ENCODE measurements around the gene RIMS4. TPM values are rescaled to one million over a fixed set of nuclear protein-coding genes. Genes with fewer than 3 reads are reported as not detected.
A peak's percentile ranks its signal among the peaks of the same experiment; 100 is the strongest.

The RIMS4 gene
- total and polyA plus RNA-seq, 7 experiments from 2014 or later, result not detected

DNA sequence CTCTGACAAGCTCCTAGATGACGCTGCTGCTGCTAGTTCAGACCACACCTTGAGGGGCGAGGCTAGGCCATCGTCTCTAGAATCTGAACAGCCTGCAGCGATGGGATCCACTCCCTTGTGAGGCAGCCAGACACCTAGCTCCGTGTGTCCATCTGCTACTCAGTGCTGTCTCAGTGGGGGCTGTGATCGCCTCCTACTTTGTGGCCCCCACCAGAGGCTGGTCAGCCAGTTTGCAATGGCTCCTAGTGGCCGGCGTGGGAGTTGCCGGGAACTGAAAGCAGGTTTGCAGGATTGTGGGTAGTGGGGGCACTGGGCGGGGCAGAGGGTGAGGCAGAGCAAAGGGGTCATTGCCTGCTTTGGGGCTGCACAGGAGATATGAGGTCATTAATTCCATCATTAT lies 92.4 kb downstream of the RIMS4 start:
- H3K9me3 Mint-ChIP-seq, result no peaks in the 10 kb centered on the region
- ChIA-PET CTCF (no interaction called here), POLR2A (no interaction called here)
- no peak overlapping the region for H3K27ac Mint-ChIP-seq
- H3K27ac ChIP-seq (ENCODE audit: low read depth, low read length), result no peak overlapping the region
- no peaks in the 10 kb centered on the region for H3K4me1 Mint-ChIP-seq
- H3K27me3 Mint-ChIP-seq, result peaks cover 0 to 5% (median 0%) of the 10 kb centered on the region in 5 donors
- no peaks in the 10 kb centered on the region for H3K36me3 ChIP-seq (ENCODE audit: control insufficient read depth in 2 of 3, insufficient read depth in 3 of 3, low read length in 3 of 3)
- intact Hi-C loops (cut with micrococcal nuclease), result no loop called here
- no peaks in the 10 kb centered on the region for H3K36me3 Mint-ChIP-seq
- no peaks in the 10 kb centered on the region for H3K9me3 ChIP-seq (ENCODE audit: control insufficient read depth in 2 of 3, low read length in 3 of 3)
- no peak overlapping the region for H3K4me3 Mint-ChIP-seq
- no peaks in the 10 kb centered on the region for H3K4me1 ChIP-seq (ENCODE audit: control insufficient read depth in 2 of 2, insufficient read depth in 2 of 2, low read length in 2 of 2)
- no peak overlapping the region for H3K4me3 ChIP-seq (ENCODE audit: low read length)
- ATAC-seq, result no peak
- no peak for DNase-seq
- no peaks in the 10 kb centered on the region for H3K27me3 ChIP-seq (ENCODE audit: control insufficient read depth in 2 of 2, insufficient read depth in 2 of 2, low read length in 2 of 2)

DNA sequence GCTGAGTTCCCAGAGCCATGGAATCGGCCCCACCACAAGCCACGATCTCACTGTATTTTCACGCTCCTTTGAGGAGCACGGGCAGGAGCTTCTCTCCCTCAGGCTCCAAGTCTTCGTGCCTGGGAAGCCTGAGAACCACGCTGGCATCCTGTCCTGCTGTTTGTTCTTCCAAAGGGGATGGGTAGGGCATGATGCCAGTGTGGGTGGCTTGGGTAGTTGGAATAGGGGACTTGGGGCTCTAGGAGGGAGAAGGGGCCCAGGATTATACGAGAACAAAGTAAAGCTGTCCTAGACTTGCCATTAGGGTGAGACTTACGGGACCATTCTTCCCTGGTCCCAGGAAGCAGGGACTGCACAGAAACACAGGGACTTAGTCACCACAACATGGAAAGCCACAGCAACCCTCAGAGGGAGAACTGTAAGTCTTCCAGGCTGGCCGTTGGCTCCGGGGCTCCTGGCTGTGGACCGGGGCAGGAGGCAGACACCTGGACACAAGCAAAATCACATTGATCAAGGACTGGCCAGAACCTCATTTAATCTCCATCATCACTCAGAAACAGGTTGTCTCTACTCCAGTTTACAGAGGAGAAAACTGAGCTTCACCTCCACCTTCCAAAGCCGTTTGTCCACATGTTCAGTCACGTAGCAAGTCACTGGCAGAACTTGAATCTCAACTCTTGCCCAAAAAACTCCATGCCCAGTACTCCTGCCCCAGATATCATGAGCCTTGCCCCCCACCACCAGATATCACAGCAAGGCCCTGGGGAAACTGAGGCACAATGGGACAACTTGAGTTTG lies 93.8 kb downstream of the RIMS4 start:
- Mint-ChIP-seq H3K4me1 (no peaks in the 10 kb centered on the region), H3K9me3 (no peaks in the 10 kb centered on the region), H3K4me3 (no peak overlapping the region), H3K27me3 (peaks cover 0 to 8% (median 0%) of the 10 kb centered on the region in 5 donors), H3K36me3 (no peaks in the 10 kb centered on the region), H3K27ac (peak overlapping the region in 1 of 9 donors; percentile 30)
- CTCF ChIA-PET, result no interaction called here
- Histone ChIP-seq H3K4me1 (ENCODE audit: control insufficient read depth in 2 of 2, insufficient read depth in 2 of 2, low read length in 2 of 2) (no peaks in the 10 kb centered on the region), H3K36me3 (ENCODE audit: control insufficient read depth in 2 of 3, insufficient read depth in 3 of 3, low read length in 3 of 3) (no peaks in the 10 kb centered on the region), H3K4me3 (ENCODE audit: low read length) (no peak overlapping the region), H3K27me3 (ENCODE audit: control insufficient read depth in 2 of 2, insufficient read depth in 2 of 2, low read length in 2 of 2) (no peaks in the 10 kb centered on the region), H3K27ac (ENCODE audit: low read depth, low read length) (no peak overlapping the region), H3K9me3 (ENCODE audit: control insufficient read depth in 2 of 3, low read length in 3 of 3) (no peaks in the 10 kb centered on the region)
- ATAC-seq (no peak), DNase-seq (no peak)
- POLR2A ChIA-PET, result interaction anchor here (0.6 kb wide), 1 partner anchor 45 kb away, joined by 3 read pairs; no protein-coding TSS in a partner anchor
- intact Hi-C loops (cut with micrococcal nuclease), result no loop called here

DNA sequence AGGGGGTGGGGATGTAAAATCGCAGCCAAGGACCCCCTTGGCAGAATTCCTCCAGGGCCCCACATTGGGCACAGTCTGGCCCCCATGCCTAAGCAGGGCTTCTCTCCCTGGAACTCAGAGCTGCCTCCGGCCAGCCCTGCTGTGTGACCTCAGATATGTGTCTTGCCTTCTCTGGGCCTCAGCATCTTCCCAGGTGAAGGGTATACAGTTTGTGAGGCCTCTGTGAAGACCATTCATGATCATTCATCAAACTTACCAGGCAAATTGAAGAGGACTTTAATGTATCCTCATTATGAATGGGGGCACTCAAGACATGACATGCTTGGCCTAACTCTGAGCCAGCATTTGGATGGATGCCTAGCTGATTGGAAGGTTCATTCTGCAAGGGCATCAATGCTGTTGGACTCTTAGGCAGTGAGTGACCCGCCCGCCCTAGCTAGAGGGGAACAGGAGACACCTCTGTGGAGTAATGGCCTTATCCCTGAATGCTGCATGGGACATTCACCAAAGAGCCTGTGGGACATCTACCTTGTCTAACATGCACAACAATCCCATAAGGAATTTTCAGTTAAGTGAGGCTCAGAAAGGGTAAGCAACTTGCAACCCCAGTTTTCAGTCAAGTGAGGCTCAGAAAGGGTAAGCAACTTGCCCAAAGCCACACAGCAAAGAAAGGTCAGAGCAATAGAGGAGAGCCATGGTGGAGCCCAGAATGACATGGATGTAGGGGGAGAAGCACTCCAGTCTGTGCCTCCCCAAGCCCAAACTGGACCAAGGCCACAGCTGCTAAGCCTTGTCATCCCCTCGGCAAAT lies 94.6 kb downstream of the RIMS4 start:
- POLR2A ChIA-PET, result no interaction called here
- Mint-ChIP-seq H3K36me3 (no peaks in the 10 kb centered on the region), H3K4me3 (no peak overlapping the region)

DNA sequence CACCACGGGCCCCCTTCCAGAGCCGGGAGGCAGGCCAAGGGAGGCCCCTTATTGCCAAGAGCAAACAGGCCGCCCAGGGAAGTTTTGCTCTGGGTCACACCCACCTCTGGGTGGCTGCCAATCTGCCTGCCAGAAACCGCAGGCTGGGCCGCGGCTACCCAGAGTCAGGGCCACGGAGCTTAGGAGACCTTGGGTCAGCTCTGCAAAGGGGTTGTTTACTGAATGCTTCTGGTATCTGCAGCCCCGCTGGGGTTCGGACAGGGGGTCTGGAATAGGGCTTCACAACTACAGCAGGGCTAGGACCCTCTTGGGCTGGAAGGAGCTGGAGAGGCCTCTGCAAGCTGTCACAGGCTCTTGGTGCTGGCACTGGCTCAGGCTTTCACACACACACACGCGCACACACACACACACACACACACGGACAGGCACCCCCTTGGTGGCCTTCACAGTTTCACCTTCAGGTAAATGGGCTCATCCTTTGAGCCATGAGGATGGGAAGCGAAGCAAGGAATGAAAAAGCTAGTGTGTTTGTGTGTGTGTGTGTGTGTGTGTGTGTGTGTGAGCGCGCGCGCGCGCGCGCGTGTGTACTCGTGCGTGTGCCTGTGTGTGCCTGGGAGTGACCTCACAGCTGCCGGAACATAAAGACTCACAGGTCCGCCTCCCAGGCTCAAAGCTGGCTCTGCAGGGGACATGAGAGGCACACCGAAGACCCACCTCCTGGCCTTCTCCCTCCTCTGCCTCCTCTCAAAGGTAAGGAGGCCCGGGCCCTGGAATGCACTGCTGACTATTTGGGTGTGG lies 95.4 kb downstream of the RIMS4 start, which contains the start of gene CCN5:
Gene CCN5 (plus strand): TSS at position 669 of the 798 bp plus-strand sequence. CDS start 22 bp downstream, at position 691.
- DNase-seq (no peak), ATAC-seq (peak; percentile 34)
- CTCF ChIA-PET, result no interaction called here
- Mint-ChIP-seq H3K36me3 (no peaks in the 10 kb centered on the region), H3K4me1 (no peaks in the 10 kb centered on the region), H3K4me3 (no peak within 1 kb of the TSS), H3K9me3 (no peaks in the 10 kb centered on the region), H3K27ac (peak within 1 kb of the TSS in 1 of 9 donors; percentile 3), H3K27me3 (peaks cover 0 to 10% (median 0%) of the 10 kb centered on the region in 5 donors)
- H3K36me3 ChIP-seq (ENCODE audit: control insufficient read depth in 2 of 3, insufficient read depth in 3 of 3, low read length in 3 of 3), result no peaks in the 10 kb centered on the region
- no peak within 1 kb of the TSS for H3K27ac ChIP-seq (ENCODE audit: low read depth, low read length)
- intact Hi-C loops (cut with micrococcal nuclease), result no loop called here
- no peaks in the 10 kb centered on the region for H3K27me3 ChIP-seq (ENCODE audit: control insufficient read depth in 2 of 2, insufficient read depth in 2 of 2, low read length in 2 of 2)
- H3K4me1 ChIP-seq (ENCODE audit: control insufficient read depth in 2 of 2, insufficient read depth in 2 of 2, low read length in 2 of 2), result no peaks in the 10 kb centered on the region
- POLR2A ChIA-PET, result no interaction called here
- no peak within 1 kb of the TSS for H3K4me3 ChIP-seq (ENCODE audit: low read length)
- H3K9me3 ChIP-seq (ENCODE audit: control insufficient read depth in 2 of 3, low read length in 3 of 3), result no peaks in the 10 kb centered on the region

More for the DNA sequence above, 94.6 kb downstream of the RIMS4 start:
- no peak overlapping the region for H3K27ac ChIP-seq (ENCODE audit: low read depth, low read length)
- DNase-seq (no peak), ATAC-seq (no peak)
- no peak overlapping the region for H3K4me3 ChIP-seq (ENCODE audit: low read length)
- no peaks in the 10 kb centered on the region for H3K4me1 ChIP-seq (ENCODE audit: control insufficient read depth in 2 of 2, insufficient read depth in 2 of 2, low read length in 2 of 2)
- no peaks in the 10 kb centered on the region for H3K9me3 ChIP-seq (ENCODE audit: control insufficient read depth in 2 of 3, low read length in 3 of 3)
- peaks cover 0 to 10% (median 0%) of the 10 kb centered on the region in 5 donors for H3K27me3 Mint-ChIP-seq
- H3K27ac Mint-ChIP-seq, result no peak overlapping the region
- no peaks in the 10 kb centered on the region for H3K9me3 Mint-ChIP-seq
- H3K27me3 ChIP-seq (ENCODE audit: control insufficient read depth in 2 of 2, insufficient read depth in 2 of 2, low read length in 2 of 2), result no peaks in the 10 kb centered on the region
- intact Hi-C loops (cut with micrococcal nuclease), result no loop called here
- H3K4me1 Mint-ChIP-seq, result no peaks in the 10 kb centered on the region
- CTCF ChIA-PET, result no interaction called here
- no peaks in the 10 kb centered on the region for H3K36me3 ChIP-seq (ENCODE audit: control insufficient read depth in 2 of 3, insufficient read depth in 3 of 3, low read length in 3 of 3)

DNA sequence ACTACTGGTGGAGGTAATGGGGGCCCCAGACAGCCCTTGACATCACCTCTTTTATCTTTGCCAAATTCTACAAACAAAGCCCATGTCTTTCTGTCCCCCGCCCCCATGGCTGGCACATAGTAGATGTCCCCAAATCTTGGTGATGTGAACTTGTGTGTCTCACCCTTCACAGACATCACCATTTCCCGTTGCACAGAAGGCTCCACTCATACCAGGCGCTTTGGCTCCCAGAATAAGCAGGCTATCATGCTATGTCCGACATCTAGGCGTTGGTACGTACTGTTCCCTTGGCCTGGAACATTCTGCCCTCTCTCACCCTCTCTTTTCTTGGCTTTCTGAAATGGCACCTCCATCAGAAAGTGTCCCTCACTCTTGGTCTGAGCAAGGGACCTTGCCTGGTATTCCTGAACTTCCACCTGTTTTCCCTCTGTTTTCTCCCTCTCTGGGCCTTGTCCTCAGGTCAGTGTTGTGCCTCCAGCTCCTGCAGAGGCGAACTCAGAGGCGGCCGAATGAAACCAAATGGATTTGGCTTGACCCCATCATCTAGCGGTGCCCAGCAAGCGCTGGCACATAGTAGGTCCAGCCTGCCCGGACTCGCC lies 96.1 kb downstream of the RIMS4 start:
- ATAC-seq (no peak), DNase-seq (no peak)
- Histone ChIP-seq H3K9me3 (ENCODE audit: control insufficient read depth in 2 of 3, low read length in 3 of 3) (no peaks in the 10 kb centered on the region), H3K27ac (ENCODE audit: low read depth, low read length) (no peak overlapping the region), H3K4me1 (ENCODE audit: control insufficient read depth in 2 of 2, insufficient read depth in 2 of 2, low read length in 2 of 2) (no peaks in the 10 kb centered on the region), H3K36me3 (ENCODE audit: control insufficient read depth in 2 of 3, insufficient read depth in 3 of 3, low read length in 3 of 3) (no peaks in the 10 kb centered on the region), H3K27me3 (ENCODE audit: control insufficient read depth in 2 of 2, insufficient read depth in 2 of 2, low read length in 2 of 2) (no peaks in the 10 kb centered on the region), H3K4me3 (ENCODE audit: low read length) (no peak overlapping the region)
- Mint-ChIP-seq H3K4me1 (no peaks in the 10 kb centered on the region), H3K36me3 (no peaks in the 10 kb centered on the region), H3K27ac (peak overlapping the region in 1 of 9 donors; percentile 3), H3K9me3 (no peaks in the 10 kb centered on the region), H3K4me3 (no peak overlapping the region), H3K27me3 (peaks cover 0 to 10% (median 0%) of the 10 kb centered on the region in 5 donors)
- POLR2A ChIA-PET, result no interaction called here
- intact Hi-C loops (cut with micrococcal nuclease), result no loop called here
- CTCF ChIA-PET, result interaction anchor here (0.5 kb wide), 1 partner anchor 22 kb away, joined by 4 read pairs; no protein-coding TSS in a partner anchor

DNA sequence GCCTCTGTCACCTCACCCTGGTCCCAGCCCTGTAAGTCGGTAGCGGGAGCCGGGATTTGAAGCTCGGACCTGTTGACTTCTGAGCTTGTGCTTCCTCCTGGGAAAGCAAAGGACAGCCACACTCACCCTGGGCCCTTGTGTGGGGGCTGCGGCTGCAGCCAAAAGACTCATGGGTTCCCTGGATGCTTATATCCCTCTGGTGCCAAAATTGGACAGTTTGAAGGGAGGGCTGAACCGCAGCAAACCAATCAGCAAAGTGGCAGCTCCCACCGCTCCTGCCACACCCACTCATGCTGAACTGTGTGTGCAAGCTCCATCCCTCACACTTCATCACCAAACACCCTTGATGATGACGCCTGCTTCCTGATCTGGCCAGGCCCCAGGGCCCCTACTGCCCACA lies 99.1 kb downstream of the RIMS4 start:
- no peaks in the 10 kb centered on the region for H3K36me3 Mint-ChIP-seq
- ChIA-PET CTCF (no interaction called here), POLR2A (no interaction called here)
- H3K27me3 ChIP-seq (ENCODE audit: control insufficient read depth in 2 of 2, insufficient read depth in 2 of 2, low read length in 2 of 2), result no peaks in the 10 kb centered on the region
- H3K9me3 ChIP-seq (ENCODE audit: control insufficient read depth in 2 of 3, low read length in 3 of 3), result no peaks in the 10 kb centered on the region
- intact Hi-C loops (cut with micrococcal nuclease), result no loop called here
- peak overlapping the region in 1 of 9 donors; percentile 67 for H3K27ac Mint-ChIP-seq
- H3K9me3 Mint-ChIP-seq, result no peaks in the 10 kb centered on the region
- DNase-seq (no peak), ATAC-seq (no peak)
- H3K27ac ChIP-seq (ENCODE audit: low read depth, low read length), result no peak overlapping the region
- H3K36me3 ChIP-seq (ENCODE audit: control insufficient read depth in 2 of 3, insufficient read depth in 3 of 3, low read length in 3 of 3), result no peaks in the 10 kb centered on the region
- peaks cover 0 to 10% (median 0%) of the 10 kb centered on the region in 5 donors for H3K27me3 Mint-ChIP-seq
- H3K4me3 ChIP-seq (ENCODE audit: low read length), result no peak overlapping the region
- no peaks in the 10 kb centered on the region for H3K4me1 ChIP-seq (ENCODE audit: control insufficient read depth in 2 of 2, insufficient read depth in 2 of 2, low read length in 2 of 2)
- H3K4me1 Mint-ChIP-seq, result no peaks in the 10 kb centered on the region
- no peak overlapping the region for H3K4me3 Mint-ChIP-seq
